ENCODE data around the gene GSC. TPM values are rescaled to one million over a fixed set of nuclear protein-coding genes. Genes with fewer than 3 reads are reported as not detected.
A peak's percentile ranks its signal among the peaks of the same experiment; 100 is the strongest.

The GSC gene
- total RNA-seq = 10 to 100 TPM; 37.0 to 94.4 TPM
- polyA plus RNA-seq (2013, experiment 1 of 2) = 18.8 TPM
- 29.1 TPM for polyA plus RNA-seq (2013, experiment 2 of 2)
- long read RNA-seq, experiment 1, transcript GSC-201 (3 exons, 1,264 nt) = major isoform, 14 of 19 reads
- long read RNA-seq, experiment 1, partial matches to known transcripts = 3 of 19 reads
- long read RNA-seq, experiment 1, other reads (novel, unspliced or antisense) = 2 of 19 reads
- long read RNA-seq, experiment 2, transcript GSC-201 (3 exons, 1,264 nt) = major isoform, 97 of 111 reads
- long read RNA-seq, experiment 2, partial matches to known transcripts = 3 of 111 reads
- long read RNA-seq, experiment 2, other reads (novel, unspliced or antisense) = 11 of 111 reads
- long read RNA-seq, experiment 3, transcript GSC-201 (3 exons, 1,264 nt) = major isoform, 38 of 49 reads
- long read RNA-seq, experiment 3, partial matches to known transcripts = 4 of 49 reads
- long read RNA-seq, experiment 3, other reads (novel, unspliced or antisense) = 7 of 49 reads
- long read RNA-seq, experiment 4, partial matches to known transcripts = 0 of 1 reads
- long read RNA-seq, experiment 4, other reads (novel, unspliced or antisense) = 1 of 1 reads

GRCh38 chr14:94769391-94770250 is at the start of gene GSC:
Gene GSC (minus strand): TSS chr14:94770113. CDS start chr14:94770015, 98 bp downstream.
- Mint-ChIP-seq H3K4me1 (peaks cover 54% of the 10 kb centered on the region), H3K36me3 (ENCODE audit: low read depth) (peaks cover 35% of the 10 kb centered on the region), H3K4me3 (peak within 1 kb of the TSS; percentile 82), H3K27ac (peak within 1 kb of the TSS; percentile 92), H3K9me3 (no peaks in the 10 kb centered on the region), H3K27me3 (ENCODE audit: insufficient read depth) (peaks cover 48% of the 10 kb centered on the region)
- Histone ChIP-seq H3K27me3 (ENCODE audit: control insufficient read depth, insufficient read depth, low read length, poor library complexity, severe bottlenecking) (peaks cover 30% of the 10 kb centered on the region), H3K36me3 (ENCODE audit: control insufficient read depth, insufficient read depth, low read length) (peaks cover 45% of the 10 kb centered on the region), H3K27ac (ENCODE audit: low read depth, low read length) (peak within 1 kb of the TSS; percentile 6), H3K4me1 (ENCODE audit: control insufficient read depth, insufficient read depth, low read length) (peaks cover 3% of the 10 kb centered on the region), H3K9me3 (ENCODE audit: control insufficient read depth, low read length) (no peaks in the 10 kb centered on the region), H3K9ac (ENCODE audit: extremely low read depth, low read length, poor library complexity, severe bottlenecking) (peak within 1 kb of the TSS; percentile 100), H3K4me3 (ENCODE audit: low read length) (peak within 1 kb of the TSS; percentile 93)
- 0% methylated on average over 39 to 94 of the region's 96 CpGs for WGBS, 2 experiments (ENCODE audit: insufficient coverage in 1 of 2, insufficient read length in 1 of 2)
- TF ChIP-seq CTCF (conservative IDR thresholded peaks at IDR 0.05) = no peak
- DNase-seq = no peak

DNA sequence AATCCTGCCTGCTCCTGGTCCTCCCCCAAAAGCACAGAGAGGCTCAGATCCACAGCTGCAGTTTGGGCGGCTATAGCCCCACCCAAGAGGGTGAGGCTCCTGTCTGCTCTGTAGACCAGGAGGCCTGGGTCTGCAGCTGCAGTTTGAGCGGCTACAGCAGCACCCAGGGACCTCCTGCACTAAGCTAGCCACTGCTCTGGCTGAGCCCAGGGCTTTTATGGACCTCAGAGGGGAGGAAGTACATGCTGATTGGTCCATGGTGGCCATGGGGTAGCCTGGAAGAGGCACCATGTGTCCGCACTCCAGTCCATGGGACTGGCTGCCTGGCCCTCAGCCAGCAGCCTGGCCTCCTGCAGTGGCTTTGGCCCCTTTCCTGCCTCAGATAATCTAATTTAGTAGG is 49.6 kb upstream of the GSC start:
- Histone ChIP-seq H3K36me3 (ENCODE audit: control insufficient read depth, insufficient read depth, low read length) (no peaks in the 10 kb centered on the region), H3K27me3 (ENCODE audit: control insufficient read depth, insufficient read depth, low read length, poor library complexity, severe bottlenecking) (peaks cover 5% of the 10 kb centered on the region), H3K4me1 (ENCODE audit: control insufficient read depth, insufficient read depth, low read length) (no peaks in the 10 kb centered on the region), H3K27ac (ENCODE audit: low read depth, low read length) (no peak overlapping the region), H3K9ac (ENCODE audit: extremely low read depth, low read length, poor library complexity, severe bottlenecking) (no peak overlapping the region), H3K9me3 (ENCODE audit: control insufficient read depth, low read length) (peaks cover 11% of the 10 kb centered on the region), H3K4me3 (ENCODE audit: low read length) (no peak overlapping the region)
- peaks cover 5% of the 10 kb centered on the region for H3K36me3 Mint-ChIP-seq (ENCODE audit: low read depth)
- WGBS, 2 experiments (ENCODE audit: insufficient coverage in 1 of 2, insufficient read length in 1 of 2) = 60 to 78% methylated on average over 1 to 3 of the region's 3 CpGs
- DNase-seq = no peak
- no peak overlapping the region for H3K27ac Mint-ChIP-seq
- no peak for TF ChIP-seq CTCF (conservative IDR thresholded peaks at IDR 0.05)
- H3K4me1 Mint-ChIP-seq = peaks cover 8% of the 10 kb centered on the region
- H3K4me3 Mint-ChIP-seq = no peak overlapping the region
- H3K9me3 Mint-ChIP-seq = peaks cover 16% of the 10 kb centered on the region
- H3K27me3 Mint-ChIP-seq (ENCODE audit: insufficient read depth) = peaks cover 21% of the 10 kb centered on the region

GRCh38 chr14:94816113-94816512 is 46.2 kb upstream of the GSC start:
- Mint-ChIP-seq H3K27me3 (ENCODE audit: insufficient read depth) (peaks cover 48% of the 10 kb centered on the region), H3K36me3 (ENCODE audit: low read depth) (peaks cover 5% of the 10 kb centered on the region), H3K4me1 (peaks cover 3% of the 10 kb centered on the region), H3K27ac (no peak overlapping the region), H3K9me3 (peaks cover 11% of the 10 kb centered on the region), H3K4me3 (no peak overlapping the region)
- no peak overlapping the region for H3K9ac ChIP-seq (ENCODE audit: extremely low read depth, low read length, poor library complexity, severe bottlenecking)
- H3K4me3 ChIP-seq (ENCODE audit: low read length) = no peak overlapping the region
- H3K36me3 ChIP-seq (ENCODE audit: control insufficient read depth, insufficient read depth, low read length) = no peaks in the 10 kb centered on the region
- WGBS, 2 experiments (ENCODE audit: insufficient coverage in 1 of 2, insufficient read length in 1 of 2) = 44 to 72% methylated on average over 3 to 6 of the region's 6 CpGs
- no peaks in the 10 kb centered on the region for H3K4me1 ChIP-seq (ENCODE audit: control insufficient read depth, insufficient read depth, low read length)
- H3K27ac ChIP-seq (ENCODE audit: low read depth, low read length) = no peak overlapping the region
- H3K27me3 ChIP-seq (ENCODE audit: control insufficient read depth, insufficient read depth, low read length, poor library complexity, severe bottlenecking) = peaks cover 38% of the 10 kb centered on the region
- DNase-seq = peak; percentile 64
- H3K9me3 ChIP-seq (ENCODE audit: control insufficient read depth, low read length) = peaks cover 8% of the 10 kb centered on the region
- peak; percentile 72 for TF ChIP-seq CTCF (conservative IDR thresholded peaks at IDR 0.05)

Data from endodermal cell (in vitro differentiated cells).